OCI-LY3 (cell line): ENCODE results near the gene MSMB.
"Not testable (repeated sequence)": the region's sequence is repeated elsewhere in the genome, so short reads cannot be mapped to it uniquely, and the experiment has no call there.

Experiments used
- H2AFZ ChIP-seq: fragments of 200-600, 300-600 bp; shearing (Covaris generic); 2 replicates; pipeline ENCODE4 v1.6.0; 2014; ENCODE audit warnings: antibody characterized with exemption, low read depth, low read length
- H3K27ac ChIP-seq: fragments of 200-600, 300-600 bp; sonication (generic); 2 replicates; pipeline ENCODE4 v1.5.1; 2014; ENCODE audit warnings: mild to moderate bottlenecking, low read length, moderate library complexity, mixed read lengths
- H3K27me3 ChIP-seq: fragments of 200-600, 300-600 bp; sonication (generic); 2 replicates; pipeline ENCODE4 v1.6.1; 2014; ENCODE audit warnings: low read depth, low read length, mixed read lengths
- H3K36me3 ChIP-seq: fragments of 200-600, 300-600 bp; sonication (generic); replicated peaks from 2 replicates; pipeline ENCODE3; 2014; ENCODE audit warnings: low read depth, low read length, mixed read lengths
- H3K4me1 ChIP-seq: fragments of 300-600, 200-600 bp; sonication (generic); 2 replicates; pipeline ENCODE4 v1.6.1; 2014; ENCODE audit warnings: low read length, mixed read lengths
- H3K4me2 ChIP-seq: fragments of 200-600, 300-600 bp; sonication (generic); 2 replicates; pipeline ENCODE4 v1.6.1; 2014; ENCODE audit warnings: low read length, mixed read lengths
- H3K4me3 ChIP-seq: fragments of 300-600, 200-600 bp; sonication (generic); 2 replicates; pipeline ENCODE4 v1.5.1; 2014; ENCODE audit warnings: antibody characterized with exemption, mild to moderate bottlenecking, low read length, moderate library complexity
- H3K79me2 ChIP-seq: fragments of 300-600, 200-600 bp; shearing (Covaris generic); 2 replicates; pipeline ENCODE4 v1.6.1; 2014; ENCODE audit warnings: mild to moderate bottlenecking, low read length, mixed read lengths
- H3K9ac ChIP-seq: fragments of 300-600, 200-600 bp; shearing (Covaris generic); 2 replicates; pipeline ENCODE4 v1.6.0; 2014; ENCODE audit warnings: mild to moderate bottlenecking, low read length, moderate library complexity
- H3K9me3 ChIP-seq: fragments of 200-600, 300-600 bp; shearing (Covaris generic); 2 replicates; pipeline ENCODE4 v1.6.1; 2014; ENCODE audit warnings: low read length, mixed read lengths; ENCODE audit not compliant: insufficient read depth
- H4K20me1 ChIP-seq: fragments of 200-600, 300-600 bp; sonication (generic); 2 replicates; pipeline ENCODE4 v1.6.1; 2016; ENCODE audit warnings: low read length, mixed read lengths; ENCODE audit not compliant: insufficient read depth
- EZH2phosphoT487 ChIP-seq: fragments of 200-600 bp; shearing (Covaris generic); IDR thresholded peaks from 2 replicates; pipeline ENCODE4 v1.6.1; 2018; ENCODE audit warnings: antibody characterized with exemption, mixed run types, low read depth
- TF ChIP-seq, protein P1 (sequence below): fragments of 200-600, 300-600 bp; sonication (generic); IDR thresholded peaks from 2 replicates; pipeline ENCODE4 v1.5.1; 2014; ENCODE audit warnings: antibody characterized with exemption, low read length, low read depth

MSMB gene

DNA sequence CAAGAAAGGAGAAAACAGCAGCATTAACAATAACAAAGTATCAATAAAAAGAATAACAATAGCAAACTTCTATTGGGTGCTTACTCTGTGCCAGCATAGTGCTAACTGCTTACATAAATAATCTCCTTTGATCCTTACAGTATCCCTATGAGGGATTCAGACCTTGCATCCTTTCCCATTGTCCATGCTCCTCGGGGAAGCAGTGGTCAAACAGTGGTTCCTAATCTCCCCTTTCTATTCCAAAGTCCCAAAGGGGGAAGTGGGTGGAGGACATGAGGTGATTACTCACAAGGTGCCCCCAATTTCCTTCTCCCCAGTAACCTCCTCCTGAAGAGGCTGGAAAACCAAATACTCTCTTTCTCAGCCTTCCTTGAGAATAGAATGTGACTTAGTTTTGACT lies 22.0 kb upstream of the MSMB start:
- Histone ChIP-seq H3K9ac (no peak overlapping the region), H3K4me3 (no peak overlapping the region), H3K4me1 (no peaks in the 10 kb centered on the region), H3K79me2 (no peaks in the 10 kb centered on the region), H3K9me3 (no peaks in the 10 kb centered on the region), H3K27me3 (no peaks in the 10 kb centered on the region), H3K4me2 (no peak overlapping the region), H2AFZ (no peak overlapping the region), H3K36me3 (no peaks in the 10 kb centered on the region), H4K20me1 (no peaks in the 10 kb centered on the region), H3K27ac (no peak overlapping the region)
- TF ChIP-seq EZH2phosphoT487, result no peak
- TF ChIP-seq, protein P1, sequence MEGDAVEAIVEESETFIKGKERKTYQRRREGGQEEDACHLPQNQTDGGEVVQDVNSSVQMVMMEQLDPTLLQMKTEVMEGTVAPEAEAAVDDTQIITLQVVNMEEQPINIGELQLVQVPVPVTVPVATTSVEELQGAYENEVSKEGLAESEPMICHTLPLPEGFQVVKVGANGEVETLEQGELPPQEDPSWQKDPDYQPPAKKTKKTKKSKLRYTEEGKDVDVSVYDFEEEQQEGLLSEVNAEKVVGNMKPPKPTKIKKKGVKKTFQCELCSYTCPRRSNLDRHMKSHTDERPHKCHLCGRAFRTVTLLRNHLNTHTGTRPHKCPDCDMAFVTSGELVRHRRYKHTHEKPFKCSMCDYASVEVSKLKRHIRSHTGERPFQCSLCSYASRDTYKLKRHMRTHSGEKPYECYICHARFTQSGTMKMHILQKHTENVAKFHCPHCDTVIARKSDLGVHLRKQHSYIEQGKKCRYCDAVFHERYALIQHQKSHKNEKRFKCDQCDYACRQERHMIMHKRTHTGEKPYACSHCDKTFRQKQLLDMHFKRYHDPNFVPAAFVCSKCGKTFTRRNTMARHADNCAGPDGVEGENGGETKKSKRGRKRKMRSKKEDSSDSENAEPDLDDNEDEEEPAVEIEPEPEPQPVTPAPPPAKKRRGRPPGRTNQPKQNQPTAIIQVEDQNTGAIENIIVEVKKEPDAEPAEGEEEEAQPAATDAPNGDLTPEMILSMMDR, result no peak

DNA sequence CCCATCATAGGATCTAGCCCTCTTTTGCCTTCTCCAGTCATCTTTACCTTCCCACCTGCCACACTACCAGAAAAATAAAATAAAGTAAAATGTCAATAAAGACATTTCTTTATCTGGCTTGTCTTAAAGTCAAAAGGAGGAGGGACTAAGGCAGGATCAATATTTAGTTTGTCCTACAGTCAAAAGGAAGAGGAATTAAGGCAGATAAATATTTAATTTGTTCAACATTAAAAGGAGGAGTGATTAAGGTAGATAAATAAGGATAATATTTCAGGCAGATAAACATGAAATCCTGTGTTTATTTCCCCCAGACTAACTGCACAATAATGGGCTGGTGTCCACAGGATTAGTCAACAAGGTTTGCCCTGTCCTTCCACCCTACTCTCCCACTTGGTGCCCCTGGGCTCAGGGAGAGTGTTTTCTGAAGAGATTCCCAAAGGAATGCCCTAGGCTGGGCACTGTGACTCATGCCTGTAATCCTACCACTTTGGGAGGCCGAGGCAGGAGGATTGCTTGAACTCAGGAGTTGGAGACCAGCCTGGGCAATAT lies 18.3 kb upstream of the MSMB start:
- no peak overlapping the region for H3K27ac ChIP-seq

DNA sequence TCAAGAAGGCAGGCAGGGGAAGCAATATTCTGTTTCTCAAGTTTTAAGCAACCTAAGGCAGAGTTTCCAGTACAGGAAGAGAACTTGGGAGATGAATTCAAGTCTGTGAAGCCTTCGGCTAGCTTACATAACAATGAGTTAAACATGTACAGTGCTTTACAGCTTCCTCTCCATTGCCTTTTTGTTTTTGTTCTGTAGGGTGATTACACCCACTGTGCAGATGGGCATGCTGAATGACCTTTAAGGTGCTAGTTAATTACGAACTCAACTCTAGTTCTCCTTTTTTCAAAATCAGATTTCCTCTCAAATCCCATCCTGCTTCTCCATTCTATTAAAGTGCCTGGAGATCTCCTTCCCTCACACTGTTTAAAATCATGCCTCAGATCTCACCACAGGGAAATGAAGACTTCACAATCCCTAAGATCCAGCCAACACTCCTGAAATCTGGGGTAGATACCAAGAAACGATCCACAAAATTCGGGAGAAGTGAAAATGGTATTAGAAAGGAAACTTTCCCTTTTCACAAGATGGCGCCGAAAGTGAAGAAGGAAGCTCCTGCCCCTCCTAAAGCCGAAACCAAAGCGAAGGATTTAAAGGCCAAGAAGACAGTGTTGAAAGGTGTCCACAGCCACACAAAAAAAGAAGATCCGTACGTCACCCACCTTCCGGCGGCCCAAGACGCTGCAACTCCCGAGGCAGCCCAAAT lies 16.8 kb upstream of the MSMB start:
- Histone ChIP-seq H3K4me2 (no peak overlapping the region), H4K20me1 (no peaks in the 10 kb centered on the region), H3K4me1 (no peaks in the 10 kb centered on the region), H3K9me3 (no peaks in the 10 kb centered on the region), H3K36me3 (no peaks in the 10 kb centered on the region), H3K27ac (no peak overlapping the region), H3K4me3 (no peak overlapping the region), H3K9ac (no peak overlapping the region), H3K27me3 (no peaks in the 10 kb centered on the region), H3K79me2 (no peaks in the 10 kb centered on the region), H2AFZ (no peak overlapping the region)
- no peak for TF ChIP-seq EZH2phosphoT487
- TF ChIP-seq, protein P1, result no peak

More for the DNA sequence above, 18.3 kb upstream of the MSMB start:
- TF ChIP-seq, protein P1, result no peak
- no peak for TF ChIP-seq EZH2phosphoT487
- H3K4me3 ChIP-seq, result no peak overlapping the region
- no peaks in the 10 kb centered on the region for H3K36me3 ChIP-seq
- H3K27me3 ChIP-seq, result no peaks in the 10 kb centered on the region
- H4K20me1 ChIP-seq, result no peaks in the 10 kb centered on the region
- no peaks in the 10 kb centered on the region for H3K4me1 ChIP-seq
- H3K4me2 ChIP-seq, result no peak overlapping the region
- no peaks in the 10 kb centered on the region for H3K9me3 ChIP-seq
- H3K9ac ChIP-seq, result no peak overlapping the region
- H3K79me2 ChIP-seq, result no peaks in the 10 kb centered on the region
- H2AFZ ChIP-seq, result no peak overlapping the region

DNA sequence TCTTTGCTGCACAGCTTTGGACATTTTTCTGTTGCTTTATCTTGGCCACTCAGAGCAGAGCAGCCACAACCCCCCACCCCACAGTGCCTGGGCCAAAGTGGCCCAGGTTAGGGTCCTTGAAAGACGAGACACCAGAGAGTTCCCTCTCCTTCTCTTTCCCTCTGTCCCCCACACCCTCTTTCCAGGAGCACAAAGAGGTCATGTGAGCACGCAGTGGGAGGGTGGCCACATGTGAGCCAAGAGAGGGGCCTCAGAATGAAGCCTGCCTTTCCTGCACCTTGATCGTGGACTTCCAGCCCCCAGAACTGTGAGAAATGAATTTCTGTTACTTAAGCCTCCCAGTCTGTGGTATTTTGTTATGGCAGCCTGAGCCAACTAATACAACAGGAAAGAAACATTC lies 14.6 kb upstream of the MSMB start:
- Histone ChIP-seq H3K4me3 (no peak overlapping the region), H3K36me3 (no peaks in the 10 kb centered on the region), H3K27me3 (no peaks in the 10 kb centered on the region), H3K4me2 (no peak overlapping the region), H3K27ac (no peak overlapping the region), H3K9ac (no peak overlapping the region), H3K9me3 (no peaks in the 10 kb centered on the region), H2AFZ (no peak overlapping the region), H3K79me2 (no peaks in the 10 kb centered on the region), H3K4me1 (no peaks in the 10 kb centered on the region), H4K20me1 (no peaks in the 10 kb centered on the region)
- TF ChIP-seq EZH2phosphoT487, result no peak
- TF ChIP-seq, protein P1, result no peak

DNA sequence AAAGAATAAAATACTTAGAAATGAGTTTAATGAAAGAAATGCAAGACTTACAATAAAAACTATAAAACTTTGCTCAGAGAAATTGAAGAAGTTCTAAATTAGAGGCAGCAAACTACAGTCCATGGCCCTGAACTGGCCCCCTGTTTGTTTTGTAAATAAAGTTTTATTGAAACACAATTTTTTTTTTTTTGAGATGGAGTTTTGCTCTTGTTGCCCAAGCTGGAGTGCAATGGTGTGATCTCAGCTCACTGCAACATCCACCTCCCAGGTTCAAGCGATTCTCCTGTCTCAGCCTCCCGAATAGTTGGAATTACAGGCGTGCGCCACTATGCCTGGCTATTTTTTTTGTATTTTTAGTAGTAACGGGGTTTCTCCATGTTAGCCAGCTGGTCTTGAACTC lies 11.9 kb upstream of the MSMB start:
- H4K20me1 ChIP-seq, H3K79me2 ChIP-seq, H3K36me3 ChIP-seq, H3K9me3 ChIP-seq, H3K4me1 ChIP-seq, H3K27ac ChIP-seq, H3K4me3 ChIP-seq, H3K4me2 ChIP-seq, H2AFZ ChIP-seq, H3K27me3 ChIP-seq, H3K9ac ChIP-seq: not testable (repeated sequence)
